HTR-8/SVneo (cell line): ENCODE results near the gene LETM1.

ENCODE experiments used
- DNase-seq: peaks from one replicate; pipeline ENCODE4 v3.0.0; 2011; ENCODE audit warnings: low spot score, mixed read lengths; ENCODE audit not compliant: insufficient read length
- FAIRE-seq: peaks from 2 replicates; lab custom pipeline; 2011; peaks lifted over from hg19 to GRCh38; lab: Jason Lieb, UNC

The LETM1 gene

GRCh38 chr4:1832690-1833089 lies 23.3 kb downstream of the LETM1 start:
- FAIRE-seq: no peak
- DNase-seq: no peak

- FAIRE-seq (no peak), DNase-seq (no peak)
These were observed 24.6 kb downstream of the LETM1 start for GRCh38 chr4:1831331-1831730.

- DNase-seq (no peak), FAIRE-seq (no peak)
These were observed 25.2 kb downstream of the LETM1 start for GRCh38 chr4:1830642-1831228.

GRCh38 chr4:1830234-1830633 lies 25.7 kb downstream of the LETM1 start:
- DNase-seq: no peak
- no peak for FAIRE-seq

- no peak for FAIRE-seq
- DNase-seq: no peak
These were observed 29.2 kb downstream of the LETM1 start for GRCh38 chr4:1826531-1827350.

- no peak for DNase-seq
- no peak for FAIRE-seq
These were observed 30.6 kb downstream of the LETM1 start for GRCh38 chr4:1825326-1825725.

- no peak for DNase-seq
These were observed 31.2 kb downstream of the LETM1 start for GRCh38 chr4:1824746-1825145.

GRCh38 chr4:1823545-1823932 lies 32.4 kb downstream of the LETM1 start:
- FAIRE-seq: no peak
- DNase-seq: no peak

More at GRCh38 chr4:1824746-1825145, 31.2 kb downstream of the LETM1 start:
- FAIRE-seq: no peak

GRCh38 chr4:1822568-1823544 lies 33.1 kb downstream of the LETM1 start:
- FAIRE-seq: no peak
- no peak for DNase-seq

- no peak for FAIRE-seq
- no peak for DNase-seq
These were observed 34.0 kb downstream of the LETM1 start for GRCh38 chr4:1821679-1822567.

GRCh38 chr4:1819816-1820215 lies 36.1 kb downstream of the LETM1 start:
- DNase-seq (no peak), FAIRE-seq (no peak)

GRCh38 chr4:1819284-1819683 lies 36.7 kb downstream of the LETM1 start:
- no peak for DNase-seq
- no peak for FAIRE-seq

- DNase-seq (no peak), FAIRE-seq (no peak)
These were observed 39.7 kb downstream of the LETM1 start for GRCh38 chr4:1815997-1816860.

- no peak for DNase-seq
These were observed 40.6 kb downstream of the LETM1 start for GRCh38 chr4:1815096-1815996.

GRCh38 chr4:1814453-1814852 lies 41.5 kb downstream of the LETM1 start:
- no peak for DNase-seq
- no peak for FAIRE-seq

More at GRCh38 chr4:1815096-1815996, 40.6 kb downstream of the LETM1 start:
- peak; percentile 48 for FAIRE-seq

- DNase-seq: no peak
- no peak for FAIRE-seq
These were observed 42.0 kb downstream of the LETM1 start for GRCh38 chr4:1813915-1814314.

GRCh38 chr4:1813231-1813630 lies 42.7 kb downstream of the LETM1 start:
- FAIRE-seq (no peak), DNase-seq (no peak)

- no peak for FAIRE-seq
- no peak for DNase-seq
These were observed 43.2 kb downstream of the LETM1 start for GRCh38 chr4:1812720-1813119.
